CD4-positive, alpha-beta T cell (primary cell): ENCODE results near the gene GNAO1. TPM values are rescaled to one million over a fixed set of nuclear protein-coding genes. Genes with fewer than 3 reads are reported as not detected.

ENCODE experiments used
- ATAC-seq: fragments of 200-7000 bp; cut with Tn5 transposase; one replicate; pipeline ENCODE4 v1.10.0; 2022; ENCODE audit warnings: mild to moderate bottlenecking; ENCODE audit not compliant: poor library complexity
- CTCF ChIA-PET: fragments of 350-600 bp; sonication (Branson Sonifier 250); formaldehyde crosslinking; loops from one replicate; lab custom pipeline; 2021; ENCODE audit warnings: antibody characterized with exemption, inconsistent platforms; lab: Charles Lee
- POLR2A ChIA-PET: fragments of 350-600 bp; sonication (Branson Sonifier 250); formaldehyde crosslinking; loops from one replicate; lab custom pipeline; 2021; ENCODE audit warnings: antibody characterized with exemption, inconsistent platforms; lab: Charles Lee
- DNase-seq, 14 experiments: peaks; one replicate each; pipeline ENCODE4 v3.0.0-alpha.2; 2013 to 2020; ENCODE audit warnings: mixed read lengths in 2 of 14
- H3K27ac ChIP-seq, 2 donors: one replicate each; pipeline versions ENCODE4 v1.5.1 to v1.7.0; 2013; ENCODE audit warnings: low read length in 2 of 2, low read depth in 1 of 2, mild to moderate bottlenecking in 1 of 2
- H3K27me3 ChIP-seq, 2 experiments: 1 replicate in 1 of 2; 2 replicates in 1 of 2; pipeline versions ENCODE4 v1.6.1 to v1.7.0; 2013; ENCODE audit warnings: low read length in 2 of 2, control low read depth in 1 of 2, mild to moderate bottlenecking in 1 of 2, moderate library complexity in 1 of 2; ENCODE audit not compliant: insufficient read depth in 2 of 2, control insufficient read depth in 1 of 2
- H3K36me3 ChIP-seq: one replicate; pipeline ENCODE4 v1.6.1; 2013; ENCODE audit warnings: low read length, control low read depth; ENCODE audit not compliant: insufficient read depth
- H3K4me1 ChIP-seq: one replicate; pipeline ENCODE4 v1.6.1; 2013; ENCODE audit warnings: low read length, control low read depth; ENCODE audit not compliant: insufficient read depth
- H3K4me3 ChIP-seq: one replicate; pipeline ENCODE4 v1.5.1; 2013; ENCODE audit warnings: mild to moderate bottlenecking, low read length, moderate library complexity
- H3K9me3 ChIP-seq, 2 experiments: 1 replicate in 1 of 2; 2 replicates in 1 of 2; pipeline versions ENCODE4 v1.6.1 to v1.7.0; 2013; ENCODE audit warnings: low read length in 2 of 2, mild to moderate bottlenecking in 2 of 2, control low read depth in 1 of 2, moderate library complexity in 1 of 2; ENCODE audit not compliant: control insufficient read depth in 1 of 2, insufficient read depth in 1 of 2
- H3K27ac Mint-ChIP-seq: one replicate; pipeline ENCODE4 v1.8.0; 2020; ENCODE audit warnings: mixed read lengths
- H3K27me3 Mint-ChIP-seq: one replicate; pipeline ENCODE4 v1.8.0; 2021; ENCODE audit warnings: mixed read lengths
- H3K36me3 Mint-ChIP-seq: one replicate; pipeline ENCODE4 v1.8.0; 2021; ENCODE audit warnings: low read depth, mixed read lengths
- H3K4me1 Mint-ChIP-seq: one replicate; pipeline ENCODE4 v1.8.0; 2021; ENCODE audit warnings: low read depth, mixed read lengths
- H3K4me3 Mint-ChIP-seq: one replicate; pipeline ENCODE4 v1.8.0; 2020; ENCODE audit warnings: mild to moderate bottlenecking, mixed read lengths
- H3K9me3 Mint-ChIP-seq: one replicate; pipeline ENCODE4 v1.8.0; 2020; ENCODE audit warnings: mixed read lengths
- intact Hi-C, 2 experiments: fragments of 100-400 bp; cut with DNase I in 1 of 2; cut with micrococcal nuclease in 1 of 2; formaldehyde crosslinking; loops; one replicate each; pipeline versions ENCODE4 v1.15.1 to v1.9.0; 2023 to 2025; cut with DNase I, micrococcal nuclease
- total RNA-seq, 174 experiments: library from RNA in 2 of 174; stranded (reverse) in 2 of 174; gene quantifications; one replicate each; pipeline ENCODE4 v1.2.3 and lab custom pipeline; 2021 to 2026
- TF ChIP-seq, protein P1 (sequence below): fragments of 200-600 bp; IDR thresholded peaks from one replicate; pipeline ENCODE4 v1.8.0; 2022; ENCODE audit warnings: antibody characterized with exemption, mild to moderate bottlenecking

Gene GNAO1
- total RNA-seq, 2 experiments from 2014 or later, result 7.3 to 7.9 TPM

DNA sequence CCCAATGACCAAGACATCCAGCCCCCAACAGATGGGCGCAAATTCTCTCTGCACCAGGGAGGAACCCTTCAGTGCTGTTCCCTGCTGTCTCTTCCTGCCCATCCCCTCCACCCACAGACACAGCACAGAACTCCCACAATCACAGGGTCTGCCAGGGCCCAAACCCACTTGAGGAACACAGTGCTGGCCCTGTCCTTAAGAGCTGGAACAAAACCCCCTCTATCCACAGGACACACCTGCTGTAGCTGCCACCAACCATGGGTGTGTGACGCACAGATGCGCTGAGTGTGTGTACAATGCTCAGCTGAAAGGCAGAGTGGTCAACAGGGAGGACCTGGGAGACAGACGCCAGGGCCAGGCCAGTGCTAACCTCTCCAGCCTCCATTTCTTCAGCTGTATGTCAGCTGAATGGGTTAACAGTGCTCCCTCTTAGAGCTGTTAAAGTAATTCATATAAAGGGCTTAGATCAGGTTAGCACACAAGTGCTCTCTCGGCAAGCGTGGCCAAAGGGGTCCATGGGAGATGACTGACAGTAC is 172.0 kb downstream of the GNAO1 start:
- TF ChIP-seq, protein P1, sequence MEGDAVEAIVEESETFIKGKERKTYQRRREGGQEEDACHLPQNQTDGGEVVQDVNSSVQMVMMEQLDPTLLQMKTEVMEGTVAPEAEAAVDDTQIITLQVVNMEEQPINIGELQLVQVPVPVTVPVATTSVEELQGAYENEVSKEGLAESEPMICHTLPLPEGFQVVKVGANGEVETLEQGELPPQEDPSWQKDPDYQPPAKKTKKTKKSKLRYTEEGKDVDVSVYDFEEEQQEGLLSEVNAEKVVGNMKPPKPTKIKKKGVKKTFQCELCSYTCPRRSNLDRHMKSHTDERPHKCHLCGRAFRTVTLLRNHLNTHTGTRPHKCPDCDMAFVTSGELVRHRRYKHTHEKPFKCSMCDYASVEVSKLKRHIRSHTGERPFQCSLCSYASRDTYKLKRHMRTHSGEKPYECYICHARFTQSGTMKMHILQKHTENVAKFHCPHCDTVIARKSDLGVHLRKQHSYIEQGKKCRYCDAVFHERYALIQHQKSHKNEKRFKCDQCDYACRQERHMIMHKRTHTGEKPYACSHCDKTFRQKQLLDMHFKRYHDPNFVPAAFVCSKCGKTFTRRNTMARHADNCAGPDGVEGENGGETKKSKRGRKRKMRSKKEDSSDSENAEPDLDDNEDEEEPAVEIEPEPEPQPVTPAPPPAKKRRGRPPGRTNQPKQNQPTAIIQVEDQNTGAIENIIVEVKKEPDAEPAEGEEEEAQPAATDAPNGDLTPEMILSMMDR, result no peak
- Histone ChIP-seq H3K36me3 (peaks cover 56% of the 10 kb centered on the region), H3K27ac (no peak overlapping the region), H3K4me1 (no peaks in the 10 kb centered on the region), H3K27me3 (no peaks in the 10 kb centered on the region), H3K4me3 (no peak overlapping the region), H3K9me3 (no peaks in the 10 kb centered on the region)
- DNase-seq (no peak), ATAC-seq (no peak)
- Mint-ChIP-seq H3K9me3 (no peaks in the 10 kb centered on the region), H3K4me3 (no peak overlapping the region), H3K27ac (no peak overlapping the region), H3K36me3 (peaks cover 75% of the 10 kb centered on the region), H3K27me3 (no peaks in the 10 kb centered on the region), H3K4me1 (peaks cover 10% of the 10 kb centered on the region)
- POLR2A ChIA-PET, result no interaction called here
- intact Hi-C loops, result no loop called here
- CTCF ChIA-PET, result no interaction called here

DNA sequence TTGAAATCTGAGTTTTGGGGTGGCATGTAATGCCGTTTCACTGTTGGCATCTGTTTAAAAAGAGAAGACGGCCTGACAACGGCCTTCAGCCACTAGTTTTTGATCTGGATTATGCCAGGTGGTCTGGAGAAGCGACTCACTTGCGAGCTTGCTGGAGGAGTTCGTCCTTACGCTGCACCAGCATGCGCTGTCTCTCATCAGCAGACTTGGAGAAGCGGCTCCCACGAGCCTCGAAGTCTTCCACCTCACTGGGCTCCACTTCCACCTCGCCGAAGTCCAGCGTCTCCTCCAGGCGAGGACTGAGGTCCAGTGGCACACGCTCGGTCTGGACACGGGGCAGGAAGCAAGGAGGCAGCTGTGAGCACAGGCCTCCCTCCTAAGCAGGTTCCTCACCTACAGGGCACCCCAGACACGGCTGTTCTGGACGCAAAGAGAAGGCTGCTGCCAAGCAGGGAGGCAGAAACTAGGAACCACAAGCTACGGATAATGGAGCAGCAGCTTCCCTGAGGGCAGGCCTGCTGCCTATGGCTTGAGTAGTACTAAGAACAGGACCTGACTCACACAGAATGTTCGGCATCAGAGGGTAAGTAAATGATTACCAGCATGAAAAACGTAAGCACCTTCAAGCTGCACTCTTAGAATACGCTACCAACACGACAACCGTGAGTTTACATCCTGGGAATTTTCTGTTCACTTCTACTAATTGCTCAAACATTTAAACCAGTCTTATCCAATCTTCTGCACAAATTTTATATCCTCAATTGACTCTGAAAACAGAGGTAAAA is 172.7 kb downstream of the GNAO1 start:
- peaks cover 7% of the 10 kb centered on the region for H3K4me1 Mint-ChIP-seq
- no peak overlapping the region for H3K4me3 ChIP-seq
- DNase-seq (no peak), ATAC-seq (no peak)
- H3K27me3 ChIP-seq, result no peaks in the 10 kb centered on the region
- ChIA-PET CTCF (no interaction called here), POLR2A (no interaction called here)
- H3K27me3 Mint-ChIP-seq, result no peaks in the 10 kb centered on the region
- intact Hi-C loops, result no loop called here
- no peak overlapping the region for H3K4me3 Mint-ChIP-seq
- H3K27ac ChIP-seq, result no peak overlapping the region
- peaks cover 82% of the 10 kb centered on the region for H3K36me3 Mint-ChIP-seq
- no peaks in the 10 kb centered on the region for H3K9me3 ChIP-seq
- H3K27ac Mint-ChIP-seq, result no peak overlapping the region
- no peaks in the 10 kb centered on the region for H3K4me1 ChIP-seq
- no peaks in the 10 kb centered on the region for H3K9me3 Mint-ChIP-seq
- peaks cover 63% of the 10 kb centered on the region for H3K36me3 ChIP-seq
- TF ChIP-seq, protein P1, result no peak

- Mint-ChIP-seq H3K4me1 (peaks cover 1% of the 10 kb centered on the region), H3K36me3 (peaks cover 90% of the 10 kb centered on the region), H3K27ac (no peak overlapping the region), H3K9me3 (no peaks in the 10 kb centered on the region), H3K4me3 (no peak overlapping the region), H3K27me3 (no peaks in the 10 kb centered on the region)
- Histone ChIP-seq H3K4me1 (no peaks in the 10 kb centered on the region), H3K4me3 (no peak overlapping the region), H3K36me3 (peaks cover 72% of the 10 kb centered on the region), H3K27ac (no peak overlapping the region), H3K27me3 (no peaks in the 10 kb centered on the region), H3K9me3 (no peaks in the 10 kb centered on the region)
- intact Hi-C loops, result no loop called here
- TF ChIP-seq, protein P1, result no peak
- ChIA-PET POLR2A (no interaction called here), CTCF (no interaction called here)
- DNase-seq (no peak), ATAC-seq (no peak)
These were observed 173.6 kb downstream of the GNAO1 start for GRCh38 chr16:56364865-56365264.
